Naive B cell (primary cell): Measurements from ENCODE around the gene DNM3. TPM values are rescaled to one million over a fixed set of nuclear protein-coding genes. Genes with fewer than 3 reads are reported as not detected.

Source experiments
- ATAC-seq, 2 donors: fragments of 150-1000 bp; cut with Tn5 transposase; 2 replicates each; pipeline ENCODE4 v1.10.0; 2021; ENCODE audit warnings: low read depth in 2 of 2, mild to moderate bottlenecking in 2 of 2, moderate library complexity in 2 of 2
- DNase-seq: peaks from one replicate; pipeline ENCODE4 v3.0.0; 2022
- H3K27ac Mint-ChIP-seq, 6 donors: one replicate each; pipeline ENCODE4 v1.8.0; 2020 to 2022; ENCODE audit warnings: mild to moderate bottlenecking in 6 of 6, mixed read lengths in 6 of 6, moderate library complexity in 5 of 6, inconsistent platforms in 2 of 6
- H3K27me3 Mint-ChIP-seq, 3 donors: one replicate each; pipeline ENCODE4 v1.8.0; 2021 to 2022; ENCODE audit warnings: mixed read lengths in 3 of 3, mild to moderate bottlenecking in 1 of 3
- H3K36me3 Mint-ChIP-seq, 2 donors: one replicate each; pipeline ENCODE4 v1.8.0; 2020 to 2022; ENCODE audit warnings: mixed read lengths in 2 of 2, inconsistent platforms in 1 of 2, mild to moderate bottlenecking in 1 of 2
- H3K4me1 Mint-ChIP-seq, 3 donors: one replicate each; pipeline ENCODE4 v1.8.0; 2020 to 2022; ENCODE audit warnings: mixed read lengths in 3 of 3, inconsistent platforms in 1 of 3, mild to moderate bottlenecking in 1 of 3, moderate library complexity in 1 of 3
- H3K4me3 Mint-ChIP-seq, 8 donors: one replicate each; pipeline ENCODE4 v1.8.0; 2020 to 2022; ENCODE audit warnings: mild to moderate bottlenecking in 8 of 8, mixed read lengths in 8 of 8, moderate library complexity in 8 of 8, inconsistent platforms in 2 of 8
- H3K9me3 Mint-ChIP-seq, 7 donors: one replicate each; pipeline ENCODE4 v1.8.0; 2020 to 2022; ENCODE audit warnings: mixed read lengths in 7 of 7, mild to moderate bottlenecking in 5 of 7, inconsistent platforms in 2 of 7, moderate library complexity in 1 of 7
- polyA plus RNA-seq, 6 donors: library from polyadenylated mRNA; unstranded; fragments of 300-500 nt; fragmentation: Illumina TruSeq; gene quantifications; one replicate each; pipeline ENCODE4 v1.2.3, GENCODE V29; 2021; ENCODE audit warnings: low read depth in 6 of 6

DNM3 gene
- polyA plus RNA-seq, 6 donors from 2014 or later: 0.32 to 6.6 (median 0.57) TPM

DNA sequence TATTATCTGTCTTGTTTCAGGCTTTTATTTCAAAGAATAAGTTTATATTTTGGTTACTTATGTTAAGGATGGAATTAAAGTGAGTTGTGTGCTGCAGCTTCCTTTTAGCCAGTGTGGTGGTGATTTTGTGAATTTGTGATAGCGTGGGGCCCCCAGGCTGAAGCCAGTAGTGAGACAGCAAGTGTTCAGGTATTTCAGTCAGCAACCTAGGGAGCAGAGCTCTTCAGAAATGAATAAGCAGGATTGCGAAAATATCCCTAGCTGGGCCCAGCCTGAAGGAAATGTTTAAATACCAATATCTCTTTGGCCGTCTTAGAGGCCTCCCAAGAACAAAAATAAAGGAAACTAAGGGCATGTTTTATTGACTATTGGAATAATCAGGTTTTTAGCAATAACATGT, 428.3 kb downstream of the DNM3 start:
- H3K36me3 Mint-ChIP-seq: no peaks in the 10 kb centered on the region
- no peaks in the 10 kb centered on the region for H3K4me1 Mint-ChIP-seq
- H3K27ac Mint-ChIP-seq: no peak overlapping the region
- DNase-seq: no peak
- H3K27me3 Mint-ChIP-seq: no peaks in the 10 kb centered on the region
- H3K9me3 Mint-ChIP-seq: no peaks in the 10 kb centered on the region
- H3K4me3 Mint-ChIP-seq: no peak overlapping the region
- no peak for ATAC-seq

DNA sequence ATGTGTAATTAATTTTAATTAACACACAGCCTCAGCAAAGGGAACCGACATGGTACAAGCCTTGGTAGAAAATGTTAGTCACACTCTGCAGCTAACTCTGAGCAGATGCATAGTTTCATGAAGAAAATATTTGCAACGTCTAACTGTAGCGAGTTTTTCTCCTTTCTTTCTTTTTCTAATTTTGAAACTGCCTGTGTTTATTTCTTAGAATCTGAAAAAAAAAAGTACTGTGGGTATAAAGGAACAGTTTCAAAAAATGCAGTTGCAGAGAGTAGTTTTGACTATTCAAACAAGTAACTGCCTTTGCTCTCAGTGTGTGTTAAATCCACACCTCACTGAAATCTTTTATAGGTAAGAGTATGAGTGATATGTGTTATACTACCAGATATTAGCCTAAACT, 429.3 kb downstream of the DNM3 start:
- Mint-ChIP-seq H3K4me3 (no peak overlapping the region), H3K4me1 (no peaks in the 10 kb centered on the region), H3K27me3 (no peaks in the 10 kb centered on the region), H3K27ac (no peak overlapping the region), H3K9me3 (no peaks in the 10 kb centered on the region), H3K36me3 (peaks cover 0 to 3% of the 10 kb centered on the region in 2 donors)
- no peak for ATAC-seq
- no peak for DNase-seq

- DNase-seq (no peak), ATAC-seq (no peak)
- no peaks in the 10 kb centered on the region for H3K27me3 Mint-ChIP-seq
- no peaks in the 10 kb centered on the region for H3K9me3 Mint-ChIP-seq
- no peaks in the 10 kb centered on the region for H3K4me1 Mint-ChIP-seq
- H3K4me3 Mint-ChIP-seq: no peak overlapping the region
- H3K27ac Mint-ChIP-seq: no peak overlapping the region
- peaks cover 0 to 3% of the 10 kb centered on the region in 2 donors for H3K36me3 Mint-ChIP-seq
Observed at GRCh38 chr1:172272087-172272486, 430.8 kb downstream of the DNM3 start.

GRCh38 chr1:172273647-172274396, 432.5 kb downstream of the DNM3 start:
- H3K36me3 Mint-ChIP-seq: peaks cover 0 to 3% of the 10 kb centered on the region in 2 donors
- no peak overlapping the region for H3K4me3 Mint-ChIP-seq
- no peak for DNase-seq
- H3K27me3 Mint-ChIP-seq: no peaks in the 10 kb centered on the region
- no peak for ATAC-seq
- H3K9me3 Mint-ChIP-seq: no peaks in the 10 kb centered on the region
- H3K27ac Mint-ChIP-seq: peak overlapping the region in 1 of 6 donors; percentile 77
- H3K4me1 Mint-ChIP-seq: no peaks in the 10 kb centered on the region

DNA sequence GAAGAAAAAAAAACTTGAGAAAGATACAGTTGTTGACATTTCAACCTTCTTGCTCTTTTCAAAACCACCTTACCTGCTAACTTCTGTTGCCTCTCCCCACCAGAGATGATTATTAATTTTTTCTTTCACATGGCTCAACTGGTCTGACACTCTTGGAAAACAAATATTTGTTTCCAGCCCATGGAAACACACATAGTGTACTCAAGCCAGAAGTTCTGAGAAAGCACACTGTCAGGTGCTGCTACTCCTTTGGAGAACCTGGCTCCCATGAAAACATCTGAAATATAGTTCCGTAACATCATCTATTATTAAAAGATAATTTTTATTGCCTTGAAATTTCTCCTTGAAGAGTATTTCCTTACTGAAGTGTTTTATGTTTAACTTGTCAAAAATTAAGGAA, 434.2 kb downstream of the DNM3 start:
- no peak overlapping the region for H3K27ac Mint-ChIP-seq
- H3K4me3 Mint-ChIP-seq: no peak overlapping the region
- no peaks in the 10 kb centered on the region for H3K4me1 Mint-ChIP-seq
- H3K36me3 Mint-ChIP-seq: peaks cover 0 to 3% of the 10 kb centered on the region in 2 donors
- no peak for ATAC-seq
- no peaks in the 10 kb centered on the region for H3K27me3 Mint-ChIP-seq
- no peaks in the 10 kb centered on the region for H3K9me3 Mint-ChIP-seq
- no peak for DNase-seq

- DNase-seq (no peak), ATAC-seq (no peak)
- H3K27ac Mint-ChIP-seq: no peak overlapping the region
Observed at GRCh38 chr1:172276120-172276818, 435.0 kb downstream of the DNM3 start.

DNA sequence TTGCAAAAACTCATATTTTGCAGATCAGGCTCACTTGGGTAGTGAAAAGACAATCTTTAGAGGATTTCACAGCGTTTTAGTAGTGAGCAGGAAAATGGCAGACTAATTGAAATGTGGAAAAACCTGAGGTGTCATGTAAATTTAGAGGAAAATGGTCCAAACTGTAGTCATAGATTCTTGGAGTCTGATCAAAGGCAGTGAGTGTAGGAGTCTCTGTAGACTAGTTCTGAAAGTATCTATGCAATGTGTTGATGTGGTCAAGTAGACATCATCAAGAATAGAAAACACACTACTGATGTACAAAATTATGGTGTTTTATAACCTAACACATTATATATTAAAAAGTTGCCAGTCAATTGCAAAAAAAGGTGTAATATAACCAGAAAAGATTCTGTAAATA, 436.0 kb downstream of the DNM3 start:
- no peak overlapping the region for H3K4me3 Mint-ChIP-seq
- ATAC-seq (no peak), DNase-seq (no peak)
- H3K27me3 Mint-ChIP-seq: no peaks in the 10 kb centered on the region
- no peaks in the 10 kb centered on the region for H3K9me3 Mint-ChIP-seq
- H3K36me3 Mint-ChIP-seq: peaks cover 0 to 3% of the 10 kb centered on the region in 2 donors
- H3K4me1 Mint-ChIP-seq: no peaks in the 10 kb centered on the region
- peak overlapping the region in 1 of 6 donors; percentile 51 for H3K27ac Mint-ChIP-seq

More at GRCh38 chr1:172276120-172276818, 435.0 kb downstream of the DNM3 start:
- no peaks in the 10 kb centered on the region for H3K4me1 Mint-ChIP-seq
- H3K27me3 Mint-ChIP-seq: no peaks in the 10 kb centered on the region
- H3K9me3 Mint-ChIP-seq: no peaks in the 10 kb centered on the region
- no peak overlapping the region for H3K4me3 Mint-ChIP-seq
- H3K36me3 Mint-ChIP-seq: peaks cover 0 to 3% of the 10 kb centered on the region in 2 donors

GRCh38 chr1:172277989-172278388, 436.7 kb downstream of the DNM3 start:
- no peak overlapping the region for H3K27ac Mint-ChIP-seq
- peaks cover 0 to 3% of the 10 kb centered on the region in 2 donors for H3K36me3 Mint-ChIP-seq
- DNase-seq (no peak), ATAC-seq (no peak)
- no peak overlapping the region for H3K4me3 Mint-ChIP-seq
- H3K4me1 Mint-ChIP-seq: no peaks in the 10 kb centered on the region
- H3K27me3 Mint-ChIP-seq: no peaks in the 10 kb centered on the region
- H3K9me3 Mint-ChIP-seq: no peaks in the 10 kb centered on the region

DNA sequence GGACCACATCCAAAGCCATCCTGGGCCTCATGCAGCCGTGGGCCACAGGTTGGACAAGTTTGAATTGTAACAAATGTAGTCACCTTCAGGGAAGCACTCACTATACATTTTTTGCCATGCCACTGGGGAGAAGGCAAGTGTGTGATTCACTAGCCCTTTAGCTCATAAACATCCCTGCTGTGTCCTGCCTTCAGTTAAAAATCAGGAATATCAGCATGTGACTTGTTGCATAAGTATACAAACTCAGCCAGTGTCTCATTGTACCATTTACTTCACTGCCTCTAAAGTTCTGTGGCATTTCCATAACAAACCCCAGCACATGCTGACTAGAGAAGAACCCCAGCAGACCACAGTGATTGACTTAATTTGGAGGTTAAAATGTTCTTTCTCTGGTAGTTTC, 437.2 kb downstream of the DNM3 start:
- no peaks in the 10 kb centered on the region for H3K9me3 Mint-ChIP-seq
- peak overlapping the region in 2 of 6 donors; percentile 42 to 44 for H3K27ac Mint-ChIP-seq

GRCh38 chr1:172279939-172280636, 438.8 kb downstream of the DNM3 start:
- Mint-ChIP-seq H3K4me1 (no peaks in the 10 kb centered on the region), H3K36me3 (peaks cover 0 to 3% of the 10 kb centered on the region in 2 donors), H3K27me3 (no peaks in the 10 kb centered on the region), H3K27ac (peak overlapping the region in 1 of 6 donors; percentile 0), H3K4me3 (no peak overlapping the region), H3K9me3 (no peaks in the 10 kb centered on the region)
- ATAC-seq: no peak
- no peak for DNase-seq

More for the DNA sequence above, 437.2 kb downstream of the DNM3 start:
- Mint-ChIP-seq H3K27me3 (no peaks in the 10 kb centered on the region), H3K4me3 (no peak overlapping the region), H3K4me1 (no peaks in the 10 kb centered on the region), H3K36me3 (peaks cover 0 to 3% of the 10 kb centered on the region in 2 donors)
- no peak for DNase-seq
- no peak for ATAC-seq

DNA sequence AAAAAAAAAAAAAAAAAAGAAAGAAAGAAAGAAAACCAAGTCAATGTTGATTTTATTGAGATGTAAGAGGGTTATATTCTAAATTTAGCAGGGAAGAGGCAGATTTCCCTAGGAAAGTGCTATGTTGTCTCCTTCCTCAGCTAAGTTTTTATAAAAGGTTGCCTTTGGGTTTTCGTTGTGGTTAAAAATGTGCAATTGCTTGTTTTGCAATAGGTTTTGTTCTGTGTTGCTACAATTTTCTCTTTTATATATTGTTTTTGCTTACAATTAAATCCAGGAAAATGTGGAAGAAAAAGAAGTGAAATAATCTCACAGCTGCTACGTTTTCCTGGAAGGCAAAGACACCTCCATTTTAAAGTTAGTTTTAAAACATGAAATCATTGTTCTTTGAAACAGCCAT, 442.5 kb downstream of the DNM3 start:
- no peak overlapping the region for H3K4me3 Mint-ChIP-seq
- H3K27me3 Mint-ChIP-seq: no peaks in the 10 kb centered on the region
- H3K4me1 Mint-ChIP-seq: no peaks in the 10 kb centered on the region
- ATAC-seq (no peak), DNase-seq (no peak)
- no peaks in the 10 kb centered on the region for H3K9me3 Mint-ChIP-seq
- no peaks in the 10 kb centered on the region for H3K36me3 Mint-ChIP-seq
- no peak overlapping the region for H3K27ac Mint-ChIP-seq

DNA sequence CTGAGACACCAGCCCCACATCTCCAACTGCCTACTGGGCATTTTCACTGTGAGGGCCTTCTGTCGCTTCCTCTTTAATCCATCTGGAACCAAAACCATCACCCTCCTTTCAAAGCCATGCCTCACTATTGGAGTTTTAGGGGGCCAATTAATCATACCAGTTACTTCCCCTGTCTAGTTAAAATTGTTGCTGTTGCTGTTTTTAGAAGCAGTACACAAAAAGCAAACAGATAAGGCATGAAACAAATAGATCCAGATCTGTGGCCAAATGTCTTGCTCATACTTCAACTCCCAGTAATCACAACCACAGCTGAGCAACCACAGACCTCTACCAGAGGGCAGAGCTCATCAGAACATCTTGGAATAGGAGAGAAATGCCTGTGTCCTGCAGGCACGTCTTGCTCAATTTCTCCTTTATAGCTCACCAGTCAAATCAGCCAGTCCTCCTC, 445.4 kb downstream of the DNM3 start:
- no peak for ATAC-seq
- H3K4me3 Mint-ChIP-seq: no peak overlapping the region
- DNase-seq: no peak
- H3K4me1 Mint-ChIP-seq: no peaks in the 10 kb centered on the region
- no peaks in the 10 kb centered on the region for H3K27me3 Mint-ChIP-seq
- no peaks in the 10 kb centered on the region for H3K9me3 Mint-ChIP-seq
- H3K36me3 Mint-ChIP-seq: no peaks in the 10 kb centered on the region
- no peak overlapping the region for H3K27ac Mint-ChIP-seq

DNA sequence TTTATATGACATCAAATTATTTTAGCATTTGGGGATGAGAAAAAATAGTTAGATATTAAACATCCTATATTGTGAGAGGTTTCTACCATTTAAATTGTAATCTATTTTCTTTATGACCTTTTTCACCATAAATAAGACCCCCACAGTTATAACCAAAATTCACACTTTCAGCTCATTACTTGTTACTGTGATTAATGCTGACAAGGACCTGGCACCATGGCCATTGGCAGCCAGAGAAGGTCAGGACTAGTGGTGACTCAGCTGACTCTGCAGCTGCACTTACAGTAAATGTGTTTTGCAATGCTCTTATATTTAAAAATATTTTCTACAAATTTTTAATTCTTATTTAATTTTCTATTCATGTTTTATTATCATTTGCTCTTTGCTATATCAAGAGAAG, 445.9 kb downstream of the DNM3 start:
- H3K4me1 Mint-ChIP-seq: no peaks in the 10 kb centered on the region
- H3K27me3 Mint-ChIP-seq: no peaks in the 10 kb centered on the region
- no peak overlapping the region for H3K27ac Mint-ChIP-seq
- no peaks in the 10 kb centered on the region for H3K36me3 Mint-ChIP-seq
- H3K9me3 Mint-ChIP-seq: no peaks in the 10 kb centered on the region
- DNase-seq: no peak
- no peak overlapping the region for H3K4me3 Mint-ChIP-seq
- ATAC-seq: no peak

GRCh38 chr1:172288581-172288980, 447.3 kb downstream of the DNM3 start:
- Mint-ChIP-seq H3K4me1 (no peaks in the 10 kb centered on the region), H3K4me3 (no peak overlapping the region), H3K9me3 (no peaks in the 10 kb centered on the region), H3K36me3 (no peaks in the 10 kb centered on the region), H3K27me3 (no peaks in the 10 kb centered on the region), H3K27ac (no peak overlapping the region)
- DNase-seq (no peak), ATAC-seq (no peak)
